GM12872 (cell line): ENCODE data around the gene FOXN1.

Experiments
- CTCF ChIP-seq: IDR thresholded peaks from 3 replicates; pipeline ENCODE4 v1.5.1; 2011; ENCODE audit warnings: low read depth, mild to moderate bottlenecking, low read length, moderate library complexity; ENCODE audit not compliant: insufficient read depth

Gene FOXN1

GRCh38 chr17:28508211-28508724, 2.1 kb downstream of the FOXN1 start:
- no peak for TF ChIP-seq CTCF

GRCh38 chr17:28509789-28510188, 3.6 kb downstream of the FOXN1 start:
- no peak for TF ChIP-seq CTCF

- no peak for TF ChIP-seq CTCF
Measured at GRCh38 chr17:28511858-28512461, 5.8 kb downstream of the FOXN1 start.

GRCh38 chr17:28513476-28513875, 7.3 kb downstream of the FOXN1 start:
- no peak for TF ChIP-seq CTCF

GRCh38 chr17:28514561-28515002, 8.4 kb downstream of the FOXN1 start:
- no peak for TF ChIP-seq CTCF

GRCh38 chr17:28515518-28515917, 9.4 kb downstream of the FOXN1 start:
- no peak for TF ChIP-seq CTCF

- TF ChIP-seq CTCF = no peak
Measured at GRCh38 chr17:28518132-28518531, 12.0 kb downstream of the FOXN1 start.

GRCh38 chr17:28518578-28518977, 12.4 kb downstream of the FOXN1 start:
- no peak for TF ChIP-seq CTCF
